T-cell (primary cell): Measurements from ENCODE around the gene FHOD3. TPM values are rescaled to one million over a fixed set of nuclear protein-coding genes. Genes with fewer than 3 reads are reported as not detected.

Source experiments
- ATAC-seq, 4 experiments: fragments of 200-7000 bp in 3 of 4; fragments of 150-1000 bp in 1 of 4; cut with Tn5 transposase; replicated peaks in 1 of 4; 1 replicate in 3 of 4; 2 replicates in 1 of 4; pipeline ENCODE4 v1.10.0; 2021; ENCODE audit warnings: moderate library complexity in 3 of 4, mild to moderate bottlenecking in 2 of 4, moderate number of reproducible peaks in 1 of 4
- CTCF ChIA-PET, 2 donors: fragments of 300-600 bp; sonication (Branson Sonifier 250); formaldehyde crosslinking; loops; one replicate each; lab custom pipeline; 2022; ENCODE audit warnings: antibody characterized with exemption in 2 of 2; lab: Charles Lee
- POLR2A ChIA-PET, 2 donors: fragments of 300-600 bp; sonication (Branson Sonifier 250); formaldehyde crosslinking; loops; one replicate each; lab custom pipeline; 2022; ENCODE audit warnings: antibody characterized with exemption in 2 of 2; lab: Charles Lee
- DNase-seq, 35 experiments: peaks; one replicate each; pipeline versions ENCODE4 v3.0.0 to v3.0.0-alpha.2; 2013 to 2023
- H3K27ac ChIP-seq: one replicate; pipeline ENCODE4 v1.5.1; 2013; ENCODE audit warnings: low read length
- H3K27me3 ChIP-seq, 2 experiments: replicated peaks in 1 of 2; 1 replicate in 1 of 2; 2 replicates in 1 of 2; pipeline versions ENCODE4 v1.6.1 to v1.7.0; 2013; ENCODE audit warnings: low read length in 1 of 2, mixed read lengths in 1 of 2; ENCODE audit not compliant: control insufficient read depth in 2 of 2, insufficient read depth in 2 of 2; ENCODE audit errors: extremely low read depth in 1 of 2
- H3K36me3 ChIP-seq, 2 donors: 1 replicate in 1 of 2; 2 replicates in 1 of 2; pipeline versions ENCODE4 v1.6.1 to v1.7.0; 2013; ENCODE audit warnings: low read length in 1 of 2; ENCODE audit not compliant: control insufficient read depth in 2 of 2, insufficient read depth in 1 of 2; ENCODE audit errors: extremely low read depth in 1 of 2
- H3K4me1 ChIP-seq, 2 experiments: 1 replicate in 1 of 2; 2 replicates in 1 of 2; pipeline versions ENCODE4 v1.6.1 to v1.7.0; 2013; ENCODE audit warnings: low read length in 2 of 2, mixed read lengths in 1 of 2; ENCODE audit not compliant: insufficient read depth in 2 of 2, control insufficient read depth in 1 of 2; ENCODE audit errors: extremely low read depth in 1 of 2
- H3K4me3 ChIP-seq, 2 donors: 1 replicate in 1 of 2; 2 replicates in 1 of 2; pipeline versions ENCODE4 v1.5.1 to v1.7.0; 2013; ENCODE audit warnings: mild to moderate bottlenecking in 2 of 2, low read length in 1 of 2, moderate library complexity in 1 of 2; ENCODE audit not compliant: control insufficient read depth in 1 of 2; ENCODE audit errors: extremely low read depth in 1 of 2
- H3K9me3 ChIP-seq: 2 replicates; pipeline ENCODE4 v1.7.0; 2013
- H3K27ac Mint-ChIP-seq, 2 donors: one replicate each; pipeline ENCODE4 v1.8.0; 2020 to 2021; ENCODE audit warnings: mild to moderate bottlenecking in 2 of 2, mixed read lengths in 2 of 2
- H3K27me3 Mint-ChIP-seq, 2 donors: one replicate each; pipeline ENCODE4 v1.8.0; 2021 to 2022; ENCODE audit warnings: mixed read lengths in 2 of 2
- H3K36me3 Mint-ChIP-seq: one replicate; pipeline ENCODE4 v1.8.0; 2021; ENCODE audit warnings: mixed read lengths
- H3K4me1 Mint-ChIP-seq, 3 donors: one replicate each; pipeline ENCODE4 v1.8.0; 2020 to 2022; ENCODE audit warnings: mixed read lengths in 3 of 3, mild to moderate bottlenecking in 1 of 3
- H3K4me3 Mint-ChIP-seq, 3 donors: one replicate each; pipeline ENCODE4 v1.8.0; 2020 to 2022; ENCODE audit warnings: mild to moderate bottlenecking in 3 of 3, mixed read lengths in 3 of 3, moderate library complexity in 3 of 3
- H3K9me3 Mint-ChIP-seq, 3 donors: one replicate each; pipeline ENCODE4 v1.8.0; 2020 to 2022; ENCODE audit warnings: mixed read lengths in 3 of 3
- WGBS: methylation state at CpG from one replicate; pipeline ENCODE4 v1.1.5; 2013; ENCODE audit warnings: missing lambda C conversion rate; ENCODE audit not compliant: insufficient coverage; 5-methylcytosine and 5-hydroxymethylcytosine counted together
- total RNA-seq, 35 experiments: library from RNA in 6 of 35; stranded (reverse) in 6 of 35; fragments of 120-200 nt in 1 of 35; gene quantifications; one replicate each; pipeline versions ENCODE4 v1.2.1 to v1.2.4 and lab custom pipeline; 2013 to 2026

FHOD3 gene
- total RNA-seq, 5 donors from 2014 or later (not counting 1 experiment from before 2014, with no cell fraction given) = 0.06 TPM; not detected in 4

GRCh38 chr18:36826556-36826955 is 529.0 kb downstream of the FHOD3 start:
- H3K27me3 ChIP-seq = no peaks in the 10 kb centered on the region
- POLR2A ChIA-PET = no interaction called here
- H3K27ac ChIP-seq = no peak overlapping the region
- CTCF ChIA-PET = interaction anchor here in 1 of 2 donors (0.8 kb wide), 1 partner anchor 15 kb away, joined by 3 read pairs; no protein-coding TSS in a partner anchor
- no peaks in the 10 kb centered on the region for H3K27me3 Mint-ChIP-seq
- peaks cover 0 to 3% of the 10 kb centered on the region in 2 donors for H3K36me3 ChIP-seq
- H3K9me3 Mint-ChIP-seq = no peaks in the 10 kb centered on the region
- H3K4me1 ChIP-seq = peaks cover 0 to 22% of the 10 kb centered on the region in 2 experiments
- WGBS = 100% methylated on average over 1 of the region's 3 CpGs
- ATAC-seq (no peak), DNase-seq (no peak)
- H3K4me1 Mint-ChIP-seq = peaks cover 37 to 50% (median 40%) of the 10 kb centered on the region in 3 donors
- peak overlapping the region in 1 of 3 donors; percentile 9 for H3K4me3 Mint-ChIP-seq
- peaks cover 9% of the 10 kb centered on the region for H3K36me3 Mint-ChIP-seq
- no peaks in the 10 kb centered on the region for H3K9me3 ChIP-seq
- no peak overlapping the region for H3K27ac Mint-ChIP-seq
- no peak overlapping the region for H3K4me3 ChIP-seq

GRCh38 chr18:36828157-36828629 is 530.7 kb downstream of the FHOD3 start:
- peaks cover 5% of the 10 kb centered on the region for H3K36me3 Mint-ChIP-seq
- peak overlapping the region; percentile 84 to 96 (median 89) for H3K4me3 Mint-ChIP-seq
- no peaks in the 10 kb centered on the region for H3K9me3 Mint-ChIP-seq
- peak overlapping the region; percentile 49 for H3K27ac ChIP-seq
- H3K4me1 Mint-ChIP-seq = peaks cover 37 to 52% (median 44%) of the 10 kb centered on the region in 3 donors
- ChIA-PET CTCF (interaction anchor here (0.6 to 2.3 kb wide), 7 partner anchors 10 to 810 kb away, joined by 3 to 7 read pairs (median 4); no protein-coding TSS in a partner anchor), POLR2A (interaction anchor here (0.6 to 0.9 kb wide), 3 partner anchors 295 to 1331 kb away, joined by 3 to 7 read pairs (median 3); partner anchors contain the start of gene INO80C (in 1 of the 2))
- peaks cover 0 to under 1% of the 10 kb centered on the region in 2 donors for H3K36me3 ChIP-seq
- H3K27me3 ChIP-seq = no peaks in the 10 kb centered on the region
- H3K27me3 Mint-ChIP-seq = no peaks in the 10 kb centered on the region
- no peaks in the 10 kb centered on the region for H3K9me3 ChIP-seq
- H3K27ac Mint-ChIP-seq = peak overlapping the region; percentile 84 to 85
- H3K4me1 ChIP-seq = peaks cover 0 to 22% of the 10 kb centered on the region in 2 experiments
- peak in 20 of 35 experiments; percentile 1 to 44 (median 8) for DNase-seq
- H3K4me3 ChIP-seq = peak overlapping the region; percentile 82 to 89
- ATAC-seq = peak in 2 of 4 experiments; percentile 0
- 0% methylated on average over 17 of the region's 18 CpGs for WGBS

GRCh38 chr18:36828630-36829361 is 531.3 kb downstream of the FHOD3 start, which contains the start of the genes KIAA1328 and TPGS2:
TSS of gene KIAA1328 (plus strand) at chr18:36829127. CDS start at chr18:36829139, 12 bp downstream.
TSS of gene TPGS2 (minus strand) at chr18:36829002. CDS start at chr18:36828767, 235 bp downstream.
- Mint-ChIP-seq H3K4me3 (peak within 1 kb of the TSS; percentile 84 to 96 (median 89)), H3K36me3 (peaks cover 3% of the 10 kb centered on the region), H3K9me3 (no peaks in the 10 kb centered on the region), H3K27ac (peak within 1 kb of the TSS; percentile 84 to 85), H3K27me3 (no peaks in the 10 kb centered on the region), H3K4me1 (peaks cover 37 to 52% (median 47%) of the 10 kb centered on the region in 3 donors)
- WGBS = under 1% methylated on average over 82 of the region's 83 CpGs
- Histone ChIP-seq H3K4me3 (peak within 1 kb of the TSS; percentile 82 to 89), H3K27me3 (no peaks in the 10 kb centered on the region), H3K36me3 (no peaks in the 10 kb centered on the region), H3K4me1 (peaks cover 0 to 22% of the 10 kb centered on the region in 2 experiments), H3K9me3 (no peaks in the 10 kb centered on the region), H3K27ac (peak within 1 kb of the TSS; percentile 55)
- CTCF ChIA-PET = interaction anchor here (0.6 to 2.3 kb wide), 13 partner anchors 9 to 861 kb away, joined by 3 to 7 read pairs (median 4); no protein-coding TSS in a partner anchor
- DNase-seq = peak; percentile 76 to 93 (median 83)
- peak; percentile 90 to 93 (median 92) for ATAC-seq
- POLR2A ChIA-PET = interaction anchor here (0.6 to 0.9 kb wide), 4 partner anchors 294 to 1331 kb away, joined by 3 to 7 read pairs (median 3); partner anchors contain the start of gene INO80C (in 1 of the 2)

Other genes with a start within 250 kb of the FHOD3 start
- 10 to 100 TPM; 22.3 to 37.4 (median 36.8) TPM for gene RPRD1A, start 230.2 kb upstream of the FHOD3 start, total RNA-seq
- gene SLC39A6, start 168.4 kb upstream of the FHOD3 start, total RNA-seq = 10 to 100 TPM; 14.3 to 18.3 (median 16.8) TPM
- 100 to 1,000 TPM; 109 to 156 (median 150) TPM for gene ELP2, start 167.8 kb upstream of the FHOD3 start, total RNA-seq
- under 1 TPM; 0.05 to 0.47 (median 0.16) TPM for gene MOCOS, start 110.2 kb upstream of the FHOD3 start, total RNA-seq